ENCODE measurements around the gene PRPS1L1.

- TF ChIP-seq CSDC2 (CRISPR knock-in tag; IDR thresholded peaks at IDR 0.05) (no peak), PATZ1 (CRISPR knock-in tag; IDR thresholded peaks at IDR 0.05; ENCODE audit: borderline replicate concordance) (no peak), TSHZ2 (CRISPR knock-in tag; IDR thresholded peaks at IDR 0.05) (no peak), ARNTL (CRISPR knock-in tag; IDR thresholded peaks at IDR 0.05; ENCODE audit: borderline replicate concordance, low read depth) (no peak)
Measured at GRCh38 chr7:18019555-18019954, 8.1 kb downstream of the PRPS1L1 start.
